Measurements from ENCODE around the gene CDC14B.

DNA sequence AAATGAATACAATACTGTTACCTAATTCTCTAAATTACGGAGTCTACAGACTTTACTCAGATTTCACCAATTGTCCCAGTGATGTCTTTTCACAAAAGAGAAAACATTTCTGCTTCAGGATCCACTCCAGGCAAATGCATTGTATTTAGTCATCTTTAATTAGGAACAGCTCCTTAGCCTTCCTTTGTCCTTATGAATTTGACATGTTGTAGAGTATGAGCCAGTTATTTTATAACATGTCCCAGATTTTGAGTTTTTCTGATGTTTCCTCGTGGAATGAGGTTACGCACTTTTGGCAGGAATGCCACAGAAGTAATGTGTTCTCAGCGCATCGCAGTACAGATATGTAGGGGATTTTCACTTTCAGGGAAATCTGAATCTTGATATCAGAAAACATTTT, 159.2 kb downstream of the CDC14B start:
- no peak for TF ChIP-seq EZH2 (IDR thresholded peaks at IDR 0.05)
- TF ChIP-seq POLR2AphosphoS5 (IDR thresholded peaks at IDR 0.05; ENCODE audit: borderline replicate concordance, low read depth, low read length) = no peak

Measured in SK-N-MC (cell line).